CD14-positive monocyte (primary cell): Measurements from ENCODE around the gene PCSK1N. TPM values are rescaled to one million over a fixed set of nuclear protein-coding genes. Genes with fewer than 3 reads are reported as not detected.
A peak's percentile ranks its signal among the peaks of the same experiment; 100 is the strongest.

Source experiments
- DNase-seq, 3 donors: peaks; one replicate each; pipeline ENCODE4 v3.0.0-alpha.2; 2011 to 2022
- H2AFZ ChIP-seq: 2 replicates; pipeline ENCODE4 v1.6.0; 2012; ENCODE audit warnings: mild to moderate bottlenecking, low read depth, low read length, inconsistent platforms; ENCODE audit not compliant: insufficient read depth, poor library complexity, severe bottlenecking
- H3K27ac ChIP-seq, 2 donors: 1 replicate in 1 of 2; 2 replicates in 1 of 2; pipeline ENCODE4 v1.5.1; 2012 to 2013; ENCODE audit warnings: low read length in 2 of 2, control low read depth in 1 of 2, inconsistent platforms in 1 of 2, low read depth in 1 of 2, mild to moderate bottlenecking in 1 of 2
- H3K27me3 ChIP-seq, 2 donors: one replicate each; pipeline versions ENCODE4 v1.6.0 to v1.6.1; 2011 to 2013; ENCODE audit warnings: low read length in 2 of 2; ENCODE audit not compliant: control insufficient read depth in 2 of 2, insufficient read depth in 2 of 2
- H3K36me3 ChIP-seq, 2 donors: replicated peaks in 1 of 2; 1 replicate in 1 of 2; 2 replicates in 1 of 2; pipeline versions ENCODE4 v1.5.1 to v1.6.1; 2012 to 2013; ENCODE audit warnings: low read length in 2 of 2, control low read depth in 1 of 2, inconsistent platforms in 1 of 2, mild to moderate bottlenecking in 1 of 2; ENCODE audit not compliant: insufficient read depth in 2 of 2, control insufficient read depth in 1 of 2
- H3K4me1 ChIP-seq, 2 donors: 1 replicate in 1 of 2; 2 replicates in 1 of 2; pipeline versions ENCODE4 v1.5.1 to v1.6.1; 2012 to 2013; ENCODE audit warnings: low read length in 2 of 2, control low read depth in 1 of 2, inconsistent platforms in 1 of 2, mild to moderate bottlenecking in 1 of 2, moderate library complexity in 1 of 2; ENCODE audit not compliant: insufficient read depth in 2 of 2, control insufficient read depth in 1 of 2
- H3K4me2 ChIP-seq: replicated peaks from 2 replicates; pipeline ENCODE3; 2012; ENCODE audit warnings: low read length, moderate library complexity, mild to moderate bottlenecking; ENCODE audit not compliant: poor library complexity, severe bottlenecking; ENCODE audit errors: extremely low read depth
- H3K4me3 ChIP-seq, 3 experiments: fragments of 200-600 bp in 1 of 3; sonication (generic) in 1 of 3; replicated peaks in 1 of 3; 1 replicate in 2 of 3; 2 replicates in 1 of 3; pipeline ENCODE4 v1.5.1; 2011 to 2013; ENCODE audit warnings: low read length in 3 of 3, mild to moderate bottlenecking in 3 of 3, control low read depth in 2 of 3, low read depth in 2 of 3, inconsistent platforms in 1 of 3, moderate library complexity in 1 of 3
- H3K79me2 ChIP-seq: 2 replicates; pipeline ENCODE4 v1.6.0; 2012; ENCODE audit warnings: mild to moderate bottlenecking, control low read depth, inconsistent platforms, low read length, moderate library complexity; ENCODE audit not compliant: insufficient read depth
- H3K9ac ChIP-seq: 2 replicates; pipeline ENCODE4 v1.6.0; 2017; ENCODE audit warnings: low read length, mild to moderate bottlenecking; ENCODE audit not compliant: insufficient read depth, poor library complexity, severe bottlenecking
- H3K9me3 ChIP-seq, 2 donors: replicated peaks in 1 of 2; 1 replicate in 1 of 2; 2 replicates in 1 of 2; pipeline versions ENCODE4 v1.5.1 to v1.6.1; 2012 to 2013; ENCODE audit warnings: low read length in 2 of 2, control low read depth in 1 of 2; ENCODE audit not compliant: control insufficient read depth in 1 of 2, insufficient read depth in 1 of 2
- H4K20me1 ChIP-seq: 2 replicates; pipeline ENCODE4 v1.6.0; 2012; ENCODE audit warnings: mild to moderate bottlenecking, low read length, control low read depth, moderate library complexity; ENCODE audit not compliant: insufficient read depth
- H3K27ac Mint-ChIP-seq, 7 donors: one replicate each; pipeline ENCODE4 v1.8.0; 2020; ENCODE audit warnings: mild to moderate bottlenecking in 7 of 7, mixed read lengths in 7 of 7, moderate library complexity in 6 of 7, inconsistent platforms in 2 of 7
- H3K27me3 Mint-ChIP-seq, 3 donors: one replicate each; pipeline ENCODE4 v1.8.0; 2021 to 2022; ENCODE audit warnings: low read depth in 3 of 3, mild to moderate bottlenecking in 3 of 3, mixed read lengths in 3 of 3, moderate library complexity in 3 of 3, inconsistent platforms in 1 of 3
- H3K36me3 Mint-ChIP-seq, 2 donors: one replicate each; pipeline ENCODE4 v1.8.0; 2020; ENCODE audit warnings: mixed read lengths in 2 of 2, inconsistent platforms in 1 of 2, mild to moderate bottlenecking in 1 of 2
- H3K4me1 Mint-ChIP-seq: one replicate; pipeline ENCODE4 v1.8.0; 2020; ENCODE audit warnings: mild to moderate bottlenecking, mixed read lengths
- H3K4me3 Mint-ChIP-seq, 2 donors: one replicate each; pipeline ENCODE4 v1.8.0; 2020; ENCODE audit warnings: mild to moderate bottlenecking in 2 of 2, mixed read lengths in 2 of 2, moderate library complexity in 1 of 2
- H3K9me3 Mint-ChIP-seq, 7 donors: one replicate each; pipeline ENCODE4 v1.8.0; 2020 to 2022; ENCODE audit warnings: mixed read lengths in 7 of 7, mild to moderate bottlenecking in 6 of 7, moderate library complexity in 6 of 7, inconsistent platforms in 2 of 7
- WGBS: methylation state at CpG from one replicate; pipeline ENCODE4 v1.1.5; 2013; ENCODE audit warnings: missing lambda C conversion rate; ENCODE audit not compliant: insufficient coverage; 5-methylcytosine and 5-hydroxymethylcytosine counted together
- intact Hi-C, 2 donors: fragments of 100-400 bp; cut with micrococcal nuclease; formaldehyde crosslinking; loops; one replicate each; pipeline versions ENCODE4 v1.15.0 to v1.15.1; 2023
- polyA plus RNA-seq, 3 donors: library from polyadenylated mRNA; depleted of rRNA in 1 of 3; unstranded in 2 of 3; stranded (reverse) in 1 of 3; fragments of 300-500 nt in 2 of 3; fragments of >200 nt in 1 of 3; fragmentation: Illumina TruSeq in 2 of 3; gene quantifications; 1 replicate in 2 of 3; 2 replicates in 1 of 3; pipeline ENCODE4 v1.2.3, GENCODE V29; 2012 to 2021
- TF ChIP-seq, protein P1 (sequence below): fragments of 200-600 bp; IDR thresholded peaks from one replicate; pipeline ENCODE4 v1.8.0; 2022; ENCODE audit warnings: antibody characterized with exemption, mild to moderate bottlenecking

Gene PCSK1N
- polyA plus RNA-seq, 3 donors = not detected

DNA sequence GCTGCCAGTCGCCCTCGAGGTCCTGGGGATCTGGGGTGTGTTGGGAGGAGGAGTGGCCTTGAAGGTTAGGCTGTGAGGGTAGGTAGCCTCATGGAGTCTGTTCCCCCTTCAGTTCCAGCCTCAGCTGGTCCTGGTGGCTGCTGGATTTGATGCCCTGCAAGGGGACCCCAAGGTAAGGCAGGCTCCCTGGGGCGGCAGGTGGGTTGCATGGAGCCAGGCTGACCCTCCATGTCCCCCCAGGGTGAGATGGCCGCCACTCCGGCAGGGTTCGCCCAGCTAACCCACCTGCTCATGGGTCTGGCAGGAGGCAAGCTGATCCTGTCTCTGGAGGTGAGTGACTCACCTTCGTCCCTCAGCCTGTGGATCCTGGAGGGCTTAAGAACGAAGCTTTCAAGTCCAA, 20.7 kb downstream of the PCSK1N start:
- Histone ChIP-seq H4K20me1 (no peaks in the 10 kb centered on the region), H3K36me3 (peaks cover 22 to 51% of the 10 kb centered on the region in 2 donors), H3K79me2 (no peaks in the 10 kb centered on the region), H3K4me1 (no peaks in the 10 kb centered on the region), H3K9ac (no peak overlapping the region), H3K4me2 (no peak overlapping the region), H2AFZ (no peak overlapping the region), H3K9me3 (no peaks in the 10 kb centered on the region), H3K4me3 (no peak overlapping the region), H3K27me3 (no peaks in the 10 kb centered on the region), H3K27ac (no peak overlapping the region)
- 100% methylated on average over 2 of the region's 8 CpGs for WGBS
- no peak for DNase-seq
- intact Hi-C loops = no loop called here
- Mint-ChIP-seq H3K4me1 (peaks cover 2% of the 10 kb centered on the region), H3K9me3 (peaks cover 0 to 3% (median 0%) of the 10 kb centered on the region in 7 donors), H3K27ac (no peak overlapping the region), H3K27me3 (no peaks in the 10 kb centered on the region), H3K4me3 (no peak overlapping the region), H3K36me3 (peaks cover 47% of the 10 kb centered on the region in 2 donors)
- TF ChIP-seq, protein P1, sequence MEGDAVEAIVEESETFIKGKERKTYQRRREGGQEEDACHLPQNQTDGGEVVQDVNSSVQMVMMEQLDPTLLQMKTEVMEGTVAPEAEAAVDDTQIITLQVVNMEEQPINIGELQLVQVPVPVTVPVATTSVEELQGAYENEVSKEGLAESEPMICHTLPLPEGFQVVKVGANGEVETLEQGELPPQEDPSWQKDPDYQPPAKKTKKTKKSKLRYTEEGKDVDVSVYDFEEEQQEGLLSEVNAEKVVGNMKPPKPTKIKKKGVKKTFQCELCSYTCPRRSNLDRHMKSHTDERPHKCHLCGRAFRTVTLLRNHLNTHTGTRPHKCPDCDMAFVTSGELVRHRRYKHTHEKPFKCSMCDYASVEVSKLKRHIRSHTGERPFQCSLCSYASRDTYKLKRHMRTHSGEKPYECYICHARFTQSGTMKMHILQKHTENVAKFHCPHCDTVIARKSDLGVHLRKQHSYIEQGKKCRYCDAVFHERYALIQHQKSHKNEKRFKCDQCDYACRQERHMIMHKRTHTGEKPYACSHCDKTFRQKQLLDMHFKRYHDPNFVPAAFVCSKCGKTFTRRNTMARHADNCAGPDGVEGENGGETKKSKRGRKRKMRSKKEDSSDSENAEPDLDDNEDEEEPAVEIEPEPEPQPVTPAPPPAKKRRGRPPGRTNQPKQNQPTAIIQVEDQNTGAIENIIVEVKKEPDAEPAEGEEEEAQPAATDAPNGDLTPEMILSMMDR = no peak

DNA sequence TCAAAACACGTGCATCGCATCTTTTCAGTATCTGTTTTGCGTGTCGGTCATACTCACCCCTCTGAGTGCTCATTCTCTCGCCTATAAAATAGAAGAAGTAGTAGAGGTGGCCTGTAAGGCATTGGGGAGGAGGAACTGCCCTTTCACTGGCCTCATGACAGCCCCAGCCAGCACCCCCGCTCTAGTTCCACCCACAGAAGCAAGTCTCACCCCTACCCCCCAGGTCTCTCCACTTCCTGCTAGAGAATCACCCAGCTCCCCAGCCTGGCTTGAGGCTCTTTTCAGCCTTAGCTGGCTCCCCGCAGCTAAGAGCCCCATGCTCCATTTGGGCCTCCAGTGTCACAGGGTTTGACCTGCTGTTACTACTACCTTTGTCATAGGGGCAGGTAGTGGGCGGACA, 21.8 kb downstream of the PCSK1N start:
- no peaks in the 10 kb centered on the region for H3K27me3 Mint-ChIP-seq
- H3K27me3 ChIP-seq = no peaks in the 10 kb centered on the region
- DNase-seq = peak in 2 of 3 donors; percentile 5 to 16
- 50% methylated on average over 1 of the region's 8 CpGs for WGBS
- H3K4me2 ChIP-seq = no peak overlapping the region
- H4K20me1 ChIP-seq = no peaks in the 10 kb centered on the region
- H3K9me3 Mint-ChIP-seq = peaks cover 0 to 3% (median 0%) of the 10 kb centered on the region in 7 donors
- no peak overlapping the region for H3K4me3 ChIP-seq
- H3K4me1 ChIP-seq = no peaks in the 10 kb centered on the region
- H3K36me3 ChIP-seq = peaks cover 22 to 45% of the 10 kb centered on the region in 2 donors
- intact Hi-C loops = no loop called here
- peak overlapping the region in 1 of 7 donors; percentile 43 for H3K27ac Mint-ChIP-seq
- H3K9ac ChIP-seq = no peak overlapping the region
- H3K79me2 ChIP-seq = no peaks in the 10 kb centered on the region
- H3K4me3 Mint-ChIP-seq = no peak overlapping the region
- TF ChIP-seq, protein P1 = no peak
- H3K27ac ChIP-seq = no peak overlapping the region
- H3K9me3 ChIP-seq = no peaks in the 10 kb centered on the region
- H3K36me3 Mint-ChIP-seq = peaks cover 39 to 43% of the 10 kb centered on the region in 2 donors
- H2AFZ ChIP-seq = no peak overlapping the region
- peaks cover 2% of the 10 kb centered on the region for H3K4me1 Mint-ChIP-seq
